Neutrophil (primary cell): ENCODE measurements around the gene ENTPD8.
A peak's percentile ranks its signal among the peaks of the same experiment; 100 is the strongest.

Experiments used
- H3K27ac ChIP-seq: fragments of 200-600 bp; sonication (generic); 2 replicates; pipeline ENCODE4 v1.5.1; 2016; ENCODE audit warnings: mild to moderate bottlenecking, moderate library complexity
- H3K27me3 ChIP-seq: fragments of 200-600 bp; sonication (generic); 2 replicates; pipeline ENCODE4 v1.6.0; 2016; ENCODE audit warnings: mild to moderate bottlenecking
- H3K36me3 ChIP-seq: fragments of 200-600 bp; sonication (generic); 2 replicates; pipeline ENCODE4 v1.5.1; 2017
- H3K4me1 ChIP-seq, 2 experiments: fragments of 200-600 bp in 1 of 2; sonication (generic) in 1 of 2; 1 replicate in 1 of 2; 2 replicates in 1 of 2; pipeline versions ENCODE4 v1.5.1 to v1.6.1; 2013 to 2016; ENCODE audit warnings: low read depth in 1 of 2, low read length in 1 of 2, mild to moderate bottlenecking in 1 of 2, moderate library complexity in 1 of 2; ENCODE audit not compliant: control insufficient read depth in 1 of 2, insufficient read depth in 1 of 2
- H3K4me3 ChIP-seq, 2 experiments: fragments of 200-600 bp in 1 of 2; sonication (generic) in 1 of 2; 1 replicate in 1 of 2; 2 replicates in 1 of 2; pipeline ENCODE4 v1.5.1; 2013 to 2016; ENCODE audit warnings: low read depth in 1 of 2, low read length in 1 of 2, mild to moderate bottlenecking in 1 of 2, moderate library complexity in 1 of 2
- H3K9me3 ChIP-seq: fragments of 200-600 bp; sonication (generic); 2 replicates; pipeline ENCODE4 v1.5.1; 2016
- TF ChIP-seq, protein P1 (sequence below): fragments of 200-600 bp; sonication (generic); IDR thresholded peaks from 2 replicates; pipeline ENCODE4 v1.5.1; 2016; ENCODE audit warnings: antibody characterized with exemption

ENTPD8 gene

DNA sequence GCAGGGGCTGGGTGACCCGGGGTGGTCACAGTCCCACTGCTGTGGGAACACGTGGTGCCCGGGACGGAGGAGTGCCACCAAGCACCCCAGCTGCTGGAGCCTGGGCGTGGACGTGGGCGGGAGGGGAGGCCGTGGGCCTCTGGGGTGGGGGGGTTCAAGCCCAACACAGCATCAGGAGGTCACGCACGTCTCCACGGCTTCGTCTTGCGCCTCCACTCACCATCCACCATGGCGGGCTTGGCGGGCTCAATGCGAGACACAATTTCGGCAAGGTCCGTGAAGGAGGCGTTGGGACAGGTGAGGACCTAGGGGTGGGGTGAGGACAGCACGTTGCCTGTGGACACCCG, 20.1 kb upstream of the ENTPD8 start:
- H3K4me1 ChIP-seq: peaks cover 5 to 16% of the 10 kb centered on the region in 2 experiments
- no peaks in the 10 kb centered on the region for H3K36me3 ChIP-seq
- TF ChIP-seq, protein P1, sequence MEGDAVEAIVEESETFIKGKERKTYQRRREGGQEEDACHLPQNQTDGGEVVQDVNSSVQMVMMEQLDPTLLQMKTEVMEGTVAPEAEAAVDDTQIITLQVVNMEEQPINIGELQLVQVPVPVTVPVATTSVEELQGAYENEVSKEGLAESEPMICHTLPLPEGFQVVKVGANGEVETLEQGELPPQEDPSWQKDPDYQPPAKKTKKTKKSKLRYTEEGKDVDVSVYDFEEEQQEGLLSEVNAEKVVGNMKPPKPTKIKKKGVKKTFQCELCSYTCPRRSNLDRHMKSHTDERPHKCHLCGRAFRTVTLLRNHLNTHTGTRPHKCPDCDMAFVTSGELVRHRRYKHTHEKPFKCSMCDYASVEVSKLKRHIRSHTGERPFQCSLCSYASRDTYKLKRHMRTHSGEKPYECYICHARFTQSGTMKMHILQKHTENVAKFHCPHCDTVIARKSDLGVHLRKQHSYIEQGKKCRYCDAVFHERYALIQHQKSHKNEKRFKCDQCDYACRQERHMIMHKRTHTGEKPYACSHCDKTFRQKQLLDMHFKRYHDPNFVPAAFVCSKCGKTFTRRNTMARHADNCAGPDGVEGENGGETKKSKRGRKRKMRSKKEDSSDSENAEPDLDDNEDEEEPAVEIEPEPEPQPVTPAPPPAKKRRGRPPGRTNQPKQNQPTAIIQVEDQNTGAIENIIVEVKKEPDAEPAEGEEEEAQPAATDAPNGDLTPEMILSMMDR: no peak
- H3K27ac ChIP-seq: no peak overlapping the region
- H3K27me3 ChIP-seq: peaks cover 83% of the 10 kb centered on the region
- H3K4me3 ChIP-seq: no peak overlapping the region
- H3K9me3 ChIP-seq: no peaks in the 10 kb centered on the region

DNA sequence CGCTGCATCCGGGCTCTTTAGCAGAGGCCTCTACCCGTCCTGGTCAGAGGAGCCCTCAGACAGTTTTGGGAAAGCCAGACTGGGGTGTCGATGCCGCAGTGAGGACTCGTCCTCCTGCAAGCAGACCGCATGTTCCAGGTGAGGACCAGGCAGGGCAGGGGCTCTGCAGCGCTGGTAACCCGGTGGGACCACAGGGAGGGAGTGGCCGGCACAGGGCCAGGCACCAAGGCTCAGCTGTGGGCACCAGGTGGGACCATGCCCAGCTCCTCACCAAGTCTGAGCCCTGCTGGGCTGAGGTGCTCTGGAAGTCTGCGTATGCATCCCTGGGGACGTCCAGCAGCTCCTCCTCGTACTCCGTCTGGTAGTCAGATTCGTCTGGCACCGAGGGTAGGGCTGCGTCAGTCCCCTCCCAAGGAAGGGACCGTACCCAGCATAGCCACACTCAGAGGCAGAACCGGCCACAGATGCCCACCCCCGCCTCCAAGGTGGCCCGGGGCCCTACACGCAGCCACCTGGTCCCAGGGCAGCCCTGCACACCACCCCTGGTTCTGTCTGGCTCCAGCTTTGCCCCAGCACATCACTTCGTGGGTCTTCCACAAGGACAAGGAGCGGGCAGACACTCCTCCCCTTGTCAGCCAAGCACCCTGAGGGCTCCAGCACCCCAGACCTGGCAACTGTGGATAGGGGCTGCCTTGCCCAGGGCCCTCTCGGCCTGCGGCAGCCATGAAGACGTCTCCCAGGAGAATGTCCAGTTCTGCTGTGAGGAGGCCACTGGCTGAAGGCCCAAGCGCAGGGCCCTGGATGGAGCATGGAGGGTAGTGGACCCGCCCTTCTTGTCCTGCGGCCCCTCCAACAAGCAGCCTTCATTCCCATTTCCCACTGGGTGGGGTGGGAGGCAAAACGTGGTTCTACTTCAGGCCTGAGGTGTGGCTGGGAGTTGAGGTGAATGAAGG, 19.5 kb upstream of the ENTPD8 start:
- Histone ChIP-seq H3K4me1 (peaks cover 5 to 16% of the 10 kb centered on the region in 2 experiments), H3K4me3 (no peak overlapping the region), H3K36me3 (no peaks in the 10 kb centered on the region), H3K27ac (no peak overlapping the region), H3K9me3 (no peaks in the 10 kb centered on the region), H3K27me3 (peaks cover 85% of the 10 kb centered on the region)
- TF ChIP-seq, protein P1: no peak

DNA sequence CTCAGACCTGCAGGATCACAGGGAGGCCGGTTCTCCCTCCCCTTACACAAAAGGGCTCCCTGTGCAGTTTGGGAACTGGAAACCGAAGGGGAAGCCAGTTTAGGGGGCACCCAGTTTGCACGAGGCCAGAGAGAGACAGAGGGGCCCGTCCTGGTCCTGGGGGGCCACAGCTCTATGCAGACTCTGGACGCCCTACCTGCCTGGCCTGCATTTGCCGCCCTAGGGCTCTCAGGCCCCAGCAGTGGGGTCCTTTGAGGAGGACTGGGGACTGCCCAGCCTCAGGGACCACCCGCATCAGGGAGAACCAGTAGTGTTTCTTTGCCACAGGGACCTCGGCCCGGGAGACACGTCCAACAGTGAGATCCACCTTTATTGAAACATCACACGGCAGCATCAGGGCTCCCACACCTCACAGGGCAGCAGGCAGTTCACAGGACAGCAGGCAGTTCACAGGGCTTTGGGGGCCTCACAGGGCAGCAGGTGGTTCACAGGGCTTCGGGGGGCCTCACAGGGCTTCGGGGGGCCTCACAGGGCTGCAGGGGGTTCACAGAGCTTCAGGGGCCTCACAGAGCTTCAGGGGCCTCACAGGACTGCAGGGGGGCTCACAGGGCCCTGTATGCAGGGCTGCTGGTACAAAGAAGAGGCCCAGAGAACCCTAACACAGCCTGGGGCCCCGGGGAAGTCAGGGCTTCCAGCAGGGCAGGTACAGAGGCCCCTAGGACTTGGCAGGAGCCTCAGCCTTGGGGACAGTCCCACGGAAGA, 18.6 kb upstream of the ENTPD8 start:
- Histone ChIP-seq H3K9me3 (no peaks in the 10 kb centered on the region), H3K4me1 (peaks cover 5 to 19% of the 10 kb centered on the region in 2 experiments), H3K27me3 (peaks cover 85% of the 10 kb centered on the region), H3K27ac (no peak overlapping the region), H3K36me3 (no peaks in the 10 kb centered on the region), H3K4me3 (peak overlapping the region; percentile 49 to 67)
- TF ChIP-seq, protein P1: no peak

DNA sequence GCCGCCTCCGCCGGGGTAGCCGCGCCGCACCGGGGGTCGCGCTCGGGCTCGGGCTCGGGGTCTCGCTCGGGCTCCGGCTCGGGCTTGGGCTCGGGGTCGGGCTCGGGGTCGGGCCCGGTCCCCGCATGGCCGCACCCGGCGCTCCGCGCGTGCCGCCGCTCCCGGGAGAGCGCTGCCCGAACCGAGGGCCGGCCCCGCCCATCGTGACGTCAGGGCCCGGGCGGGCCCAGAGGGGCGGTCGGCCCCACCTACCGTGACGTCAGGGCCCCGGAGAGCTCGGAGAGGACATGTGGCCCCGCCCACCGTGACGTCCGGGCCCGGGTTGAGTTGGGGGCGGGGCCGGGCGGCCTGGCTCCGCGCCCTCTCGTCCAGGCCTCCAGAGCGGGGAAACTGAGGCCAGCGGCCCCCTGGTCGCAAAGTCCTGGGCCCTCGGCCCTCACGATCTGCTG, 18.0 kb upstream of the ENTPD8 start, which contains the start of gene NSMF:
Gene NSMF, minus strand, starts transcription at position 183 of the 449 bp plus-strand sequence. CDS start 232 bp downstream, outside the sequence.
- Histone ChIP-seq H3K4me3 (peak within 1 kb of the TSS; percentile 49 to 67), H3K9me3 (no peaks in the 10 kb centered on the region), H3K27me3 (peaks cover 81% of the 10 kb centered on the region), H3K36me3 (no peaks in the 10 kb centered on the region), H3K27ac (no peak within 1 kb of the TSS), H3K4me1 (peaks cover 10 to 23% of the 10 kb centered on the region in 2 experiments)
- TF ChIP-seq, protein P1: no peak

DNA sequence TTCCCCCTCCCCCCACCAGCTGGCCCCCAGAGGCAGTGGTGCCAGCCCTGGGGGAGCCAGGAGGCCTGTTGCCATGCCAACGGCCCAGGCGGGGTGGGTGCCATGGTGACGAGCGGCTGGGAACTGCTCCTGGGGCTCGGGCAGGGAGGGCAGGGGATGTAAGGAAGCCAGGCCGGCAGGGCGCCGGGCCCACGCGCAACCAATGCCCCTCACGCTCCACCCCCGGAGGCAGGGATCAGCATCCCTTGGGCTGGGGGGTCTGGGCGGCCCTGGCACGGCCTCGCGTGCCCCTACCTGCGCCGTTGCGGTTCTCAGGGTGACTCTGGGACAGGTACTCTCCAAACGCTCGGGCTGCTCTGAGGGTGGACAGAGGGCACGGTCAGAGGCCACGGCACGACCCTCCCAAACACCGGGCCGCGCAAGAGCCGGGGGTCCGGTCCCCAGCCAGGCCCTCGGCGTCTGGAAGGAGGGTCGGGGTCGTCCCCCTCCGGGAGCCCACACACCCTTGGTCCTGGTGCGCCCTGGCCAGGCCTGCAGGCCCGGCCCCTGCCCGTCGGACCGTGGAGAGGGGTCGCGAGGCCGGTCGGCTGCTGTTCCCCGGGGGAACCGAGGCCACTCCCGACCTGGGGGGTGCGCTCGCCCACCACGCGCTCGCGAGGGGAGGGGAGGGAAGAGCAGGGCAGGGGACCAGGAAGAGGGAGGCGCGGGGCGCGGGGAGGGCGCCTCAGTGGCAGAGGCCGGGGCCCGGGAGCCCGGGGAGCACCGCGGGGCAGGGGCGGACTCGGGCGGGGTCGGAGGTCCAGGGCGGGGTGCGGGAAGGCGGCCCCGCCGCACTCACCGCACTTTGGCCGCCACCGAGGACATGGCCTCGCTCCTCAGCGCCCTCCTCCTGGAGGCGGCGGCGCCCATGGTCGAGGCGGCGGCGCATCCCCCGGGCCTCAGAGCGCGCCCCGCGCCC, 17.3 kb upstream of the ENTPD8 start:
- peaks cover 12 to 27% of the 10 kb centered on the region in 2 experiments for H3K4me1 ChIP-seq

More for the DNA sequence above, 17.3 kb upstream of the ENTPD8 start:
- peaks cover 76% of the 10 kb centered on the region for H3K27me3 ChIP-seq
- peak overlapping the region; percentile 17 to 49 for H3K4me3 ChIP-seq
- H3K9me3 ChIP-seq: no peaks in the 10 kb centered on the region
- H3K27ac ChIP-seq: no peak overlapping the region
- H3K36me3 ChIP-seq: no peaks in the 10 kb centered on the region
- TF ChIP-seq, protein P1: no peak
